Astrocyte of the spinal cord (primary cell): Measurements from ENCODE around the gene ADGRL2.
"Not testable (repeated sequence)": the region's sequence is repeated elsewhere in the genome, so short reads cannot be mapped to it uniquely, and the experiment has no call there.

ENCODE experiments used
- DNase-seq: peaks from one replicate; pipeline ENCODE4 v3.0.0; 2011; ENCODE audit warnings: low read depth, low spot score
- H3K4me3 ChIP-seq: 2 replicates; pipeline ENCODE4 v1.5.1; 2011; ENCODE audit warnings: low read depth, mild to moderate bottlenecking, low read length, moderate library complexity
- in situ Hi-C: cut with HindIII; loops from 2 replicates; pipeline ENCODE4 v1.10.0; 2017; ENCODE audit warnings: low sequenced_read_pairs
- TF ChIP-seq, protein P1 (sequence below): IDR thresholded peaks from 2 replicates; pipeline ENCODE4 v1.5.1; 2012; ENCODE audit warnings: low read depth, mild to moderate bottlenecking, low read length, inconsistent platforms

ADGRL2 gene

DNA sequence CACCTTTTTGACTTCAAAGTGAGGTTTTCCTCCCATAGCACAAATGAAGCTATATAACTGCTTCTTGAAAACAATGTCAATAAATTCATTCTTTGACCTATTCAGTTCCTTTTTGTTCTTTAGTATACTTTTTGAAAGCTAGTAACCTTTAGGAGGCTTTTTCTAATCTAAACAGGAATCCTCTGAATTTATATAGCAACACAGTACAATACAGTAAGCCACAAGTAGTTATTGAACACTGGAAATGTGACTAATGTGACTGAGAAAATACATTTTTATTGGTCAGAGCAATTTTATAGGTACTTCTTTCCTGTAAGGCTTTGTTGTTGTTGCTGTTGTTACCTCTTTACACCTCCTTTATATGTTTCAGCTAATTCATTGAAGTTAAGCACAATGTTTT, 49.8 kb downstream of the ADGRL2 start:
- TF ChIP-seq, protein P1, sequence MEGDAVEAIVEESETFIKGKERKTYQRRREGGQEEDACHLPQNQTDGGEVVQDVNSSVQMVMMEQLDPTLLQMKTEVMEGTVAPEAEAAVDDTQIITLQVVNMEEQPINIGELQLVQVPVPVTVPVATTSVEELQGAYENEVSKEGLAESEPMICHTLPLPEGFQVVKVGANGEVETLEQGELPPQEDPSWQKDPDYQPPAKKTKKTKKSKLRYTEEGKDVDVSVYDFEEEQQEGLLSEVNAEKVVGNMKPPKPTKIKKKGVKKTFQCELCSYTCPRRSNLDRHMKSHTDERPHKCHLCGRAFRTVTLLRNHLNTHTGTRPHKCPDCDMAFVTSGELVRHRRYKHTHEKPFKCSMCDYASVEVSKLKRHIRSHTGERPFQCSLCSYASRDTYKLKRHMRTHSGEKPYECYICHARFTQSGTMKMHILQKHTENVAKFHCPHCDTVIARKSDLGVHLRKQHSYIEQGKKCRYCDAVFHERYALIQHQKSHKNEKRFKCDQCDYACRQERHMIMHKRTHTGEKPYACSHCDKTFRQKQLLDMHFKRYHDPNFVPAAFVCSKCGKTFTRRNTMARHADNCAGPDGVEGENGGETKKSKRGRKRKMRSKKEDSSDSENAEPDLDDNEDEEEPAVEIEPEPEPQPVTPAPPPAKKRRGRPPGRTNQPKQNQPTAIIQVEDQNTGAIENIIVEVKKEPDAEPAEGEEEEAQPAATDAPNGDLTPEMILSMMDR = no peak
- DNase-seq = no peak
- in situ Hi-C loops = no loop called here
- H3K4me3 ChIP-seq = no peak overlapping the region

DNA sequence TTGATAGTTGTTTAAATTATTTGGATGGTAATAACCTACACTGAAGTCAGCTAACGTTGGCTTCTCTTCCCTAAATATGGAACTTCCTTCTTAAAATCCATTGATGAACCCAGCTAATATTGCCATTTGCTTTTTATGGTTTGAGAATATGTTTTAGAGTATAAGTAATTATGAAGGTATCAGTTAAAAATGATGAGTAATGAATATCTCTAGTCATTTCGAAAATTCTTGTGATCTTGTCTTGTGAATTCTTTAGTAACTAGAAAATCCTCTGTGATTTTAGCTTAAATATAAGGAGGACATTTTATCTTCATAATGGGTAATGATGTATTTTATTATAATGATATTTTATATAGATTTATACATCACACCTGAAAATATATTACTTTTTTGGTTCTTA, 50.5 kb downstream of the ADGRL2 start:
- no peak for DNase-seq
- H3K4me3 ChIP-seq = no peak overlapping the region
- TF ChIP-seq, protein P1 = no peak
- in situ Hi-C loops = no loop called here

- in situ Hi-C loops = no loop called here
- DNase-seq = no peak
- TF ChIP-seq, protein P1 = no peak
Observed at GRCh38 chr1:81852961-81853360, 52.2 kb downstream of the ADGRL2 start.

DNA sequence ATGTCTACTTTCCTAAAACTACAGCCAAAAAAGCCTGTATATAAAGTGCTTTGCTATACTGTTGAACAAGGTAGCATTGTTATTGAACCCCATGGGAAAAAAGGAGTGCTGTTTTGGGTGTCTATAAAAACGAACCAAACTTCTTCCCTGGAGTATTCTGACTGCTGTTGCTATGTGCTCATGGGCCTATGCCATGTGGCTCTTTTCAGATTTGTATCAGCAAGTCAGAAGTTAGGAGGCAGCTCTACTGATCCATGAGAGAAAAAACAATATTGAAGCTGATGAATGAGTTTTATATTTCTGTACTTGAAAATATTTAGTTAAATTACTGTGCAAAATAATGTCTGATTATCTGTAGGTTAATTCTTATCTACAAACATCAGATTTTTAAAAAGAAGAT, 66.5 kb downstream of the ADGRL2 start:
- no peak overlapping the region for H3K4me3 ChIP-seq
- TF ChIP-seq, protein P1 = no peak
- in situ Hi-C loops = no loop called here
- no peak for DNase-seq

More at GRCh38 chr1:81852961-81853360, 52.2 kb downstream of the ADGRL2 start:
- H3K4me3 ChIP-seq = no peak overlapping the region

DNA sequence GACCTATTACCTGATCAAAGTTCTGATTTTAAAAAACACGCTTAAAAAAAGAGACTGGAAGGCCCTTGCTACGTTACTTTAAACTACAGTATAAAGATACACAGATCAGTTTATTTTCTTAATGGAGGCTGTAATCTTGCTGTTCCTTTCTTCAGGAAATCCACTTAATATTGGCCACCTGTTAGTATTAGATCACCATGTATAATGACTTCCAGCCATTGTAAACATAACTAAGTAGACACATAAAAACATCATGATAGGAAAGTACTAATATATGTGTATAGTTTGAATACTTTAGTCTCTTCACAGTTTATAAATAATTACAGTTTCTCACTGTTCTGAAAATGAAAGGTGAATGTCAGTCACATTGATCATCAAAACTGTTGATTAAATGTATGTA, 68.6 kb downstream of the ADGRL2 start:
- no peak for DNase-seq
- in situ Hi-C loops = no loop called here
- TF ChIP-seq, protein P1 = no peak
- no peak overlapping the region for H3K4me3 ChIP-seq

DNA sequence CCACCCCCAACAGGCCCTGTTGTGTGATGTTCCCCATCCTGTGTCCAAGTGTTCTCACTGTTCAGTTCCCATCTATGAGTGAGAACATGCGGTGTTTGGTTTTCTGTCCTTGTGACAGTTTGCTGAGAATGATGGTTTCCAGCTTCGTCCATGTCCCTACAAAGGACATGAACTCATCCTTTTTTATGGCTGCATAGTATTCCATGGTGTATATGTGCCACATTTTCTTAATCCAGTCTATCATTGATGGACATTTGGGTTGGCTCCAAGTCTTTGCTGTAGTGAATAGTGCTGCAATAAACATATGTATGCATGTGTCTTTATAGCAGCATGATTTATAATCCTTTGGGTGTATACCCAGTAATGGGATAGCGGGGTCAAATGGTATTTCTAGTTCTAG, 70.4 kb downstream of the ADGRL2 start:
- in situ Hi-C loops, DNase-seq, H3K4me3 ChIP-seq: not testable (repeated sequence)

DNA sequence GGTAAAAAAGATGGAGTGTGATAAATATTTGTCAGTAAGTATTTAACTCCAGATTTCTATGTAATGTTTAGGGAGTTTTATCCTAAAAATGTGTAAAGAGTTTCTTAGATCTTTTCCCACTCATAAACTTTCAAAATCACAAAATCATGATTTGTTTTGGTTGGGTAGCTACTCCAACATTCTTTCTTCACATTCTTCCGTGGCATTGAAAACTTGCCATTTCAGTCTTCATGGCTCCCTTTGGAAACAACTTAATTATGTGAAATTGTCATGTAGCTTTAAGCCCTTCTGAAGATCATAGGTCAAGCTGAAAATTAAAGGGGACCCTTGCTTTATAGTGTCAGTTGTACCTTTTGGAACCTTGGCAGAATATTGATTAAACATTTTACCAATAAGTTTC, 73.2 kb downstream of the ADGRL2 start:
- in situ Hi-C loops = no loop called here
- TF ChIP-seq, protein P1 = no peak
- DNase-seq = no peak
- no peak overlapping the region for H3K4me3 ChIP-seq
